GM21360 (cell line): ENCODE data around the gene SH3BP1.

Source experiments
- ATAC-seq: cut with Tn5 transposase; IDR thresholded peaks from one replicate; pipeline ENCODE4 v1.9.1; 2021; ENCODE audit warnings: mild to moderate bottlenecking, moderate library complexity; ENCODE audit not compliant: unreplicated experiment

The SH3BP1 gene

GRCh38 chr22:37658133-37659065 lies 18.9 kb downstream of the SH3BP1 start, which contains the start of gene PDXP:
Gene PDXP, plus strand, starts transcription at chr22:37658723. Its CDS starts 60 bp downstream, at chr22:37658783.
- peak; percentile 67 for ATAC-seq

GRCh38 chr22:37659066-37659896 lies 19.8 kb downstream of the SH3BP1 start:
- peak; percentile 6 for ATAC-seq

GRCh38 chr22:37659897-37660708 lies 20.6 kb downstream of the SH3BP1 start:
- ATAC-seq, result no peak

GRCh38 chr22:37660709-37661045 lies 21.2 kb downstream of the SH3BP1 start:
- ATAC-seq, result no peak

- ATAC-seq, result no peak
These were observed 21.9 kb downstream of the SH3BP1 start for GRCh38 chr22:37661160-37661924.

- no peak for ATAC-seq
These were observed 22.6 kb downstream of the SH3BP1 start for GRCh38 chr22:37662039-37662438.

- no peak for ATAC-seq
These were observed 24.2 kb downstream of the SH3BP1 start for GRCh38 chr22:37663521-37664140.

- ATAC-seq, result no peak
These were observed 25.0 kb downstream of the SH3BP1 start for GRCh38 chr22:37664249-37665101.

- ATAC-seq, result no peak
These were observed 26.0 kb downstream of the SH3BP1 start for GRCh38 chr22:37665487-37665886.

- ATAC-seq, result no peak
These were observed 30.1 kb downstream of the SH3BP1 start for GRCh38 chr22:37669586-37669985.

GRCh38 chr22:37672206-37672919 lies 32.9 kb downstream of the SH3BP1 start:
- ATAC-seq, result no peak

- no peak for ATAC-seq
These were observed 33.5 kb downstream of the SH3BP1 start for GRCh38 chr22:37672920-37673455.

- ATAC-seq, result no peak
These were observed 34.8 kb downstream of the SH3BP1 start for GRCh38 chr22:37674248-37674647.

GRCh38 chr22:37674951-37675929 lies 35.8 kb downstream of the SH3BP1 start, which contains the start of gene LGALS1:
Gene LGALS1, plus strand, starts transcription at chr22:37675636. Its CDS starts 67 bp downstream, at chr22:37675703.
- ATAC-seq, result peak; percentile 41

- no peak for ATAC-seq
These were observed 36.7 kb downstream of the SH3BP1 start for GRCh38 chr22:37675930-37676735.
